WTC11 (cell line): ENCODE measurements around the gene MT1B. TPM values are rescaled to one million over a fixed set of nuclear protein-coding genes. Genes with fewer than 3 reads are reported as not detected.
A peak's percentile ranks its signal among the peaks of the same experiment; 100 is the strongest.

Source experiments
- ATAC-seq: fragments of 200-7000 bp; cut with Tn5 transposase; 2 replicates; pipeline ENCODE4 v1.10.0; 2021; ENCODE audit warnings: mild to moderate bottlenecking, moderate library complexity
- CTCF ChIA-PET: fragments of 300-600 bp; sonication (Branson Sonifier 250); formaldehyde crosslinking; loops from one replicate; lab custom pipeline; 2021; ENCODE audit warnings: antibody characterized with exemption; lab: Charles Lee
- POLR2A ChIA-PET: fragments of 350-600 bp; sonication (Branson Sonifier 250); formaldehyde crosslinking; loops from one replicate; lab custom pipeline; 2021; ENCODE audit warnings: antibody characterized with exemption; lab: Charles Lee
- DNase-seq: peaks from one replicate; pipeline ENCODE4 v3.0.0; 2021; ENCODE audit warnings: low spot score
- H3K27ac Mint-ChIP-seq: 2 replicates; pipeline ENCODE4 v1.8.0; 2021; ENCODE audit warnings: mixed read lengths
- H3K27me3 Mint-ChIP-seq: 2 replicates; pipeline ENCODE4 v1.8.0; 2021; ENCODE audit warnings: low read depth, mild to moderate bottlenecking, moderate library complexity, mixed read lengths
- H3K36me3 Mint-ChIP-seq: 2 replicates; pipeline ENCODE4 v1.8.0; 2021; ENCODE audit warnings: mixed read lengths
- H3K4me1 Mint-ChIP-seq: 2 replicates; pipeline ENCODE4 v1.8.0; 2022; ENCODE audit warnings: mixed read lengths
- H3K4me3 Mint-ChIP-seq: 2 replicates; pipeline ENCODE4 v1.8.0; 2021; ENCODE audit warnings: mild to moderate bottlenecking, moderate library complexity, mixed read lengths
- H3K9me3 Mint-ChIP-seq: 2 replicates; pipeline ENCODE4 v1.8.0; 2021; ENCODE audit warnings: mixed read lengths
- ATF1 ChIP-seq: sonication (generic); formaldehyde crosslinking; IDR thresholded peaks from 2 replicates; pipeline ENCODE4 v1.8.1; 2023; ENCODE audit warnings: mild to moderate bottlenecking, moderate library complexity, missing genetic modification reagents
- FOXJ3 ChIP-seq: sonication (generic); formaldehyde crosslinking; IDR thresholded peaks from 2 replicates; pipeline ENCODE4 v1.9.0; 2021; ENCODE audit warnings: missing genetic modification reagents, mild to moderate bottlenecking, borderline replicate concordance
- GABPB1 ChIP-seq: sonication (generic); formaldehyde crosslinking; IDR thresholded peaks from 2 replicates; pipeline ENCODE4 v1.8.1; 2023; ENCODE audit warnings: mild to moderate bottlenecking, missing genetic modification reagents
- HMGA2 ChIP-seq: fragments of 250-450 bp; sonication (Bioruptor Pico); IDR thresholded peaks from 2 replicates; pipeline ENCODE4 v1.4.0; 2021; ENCODE audit warnings: mild to moderate bottlenecking, moderate library complexity
- JUN ChIP-seq: sonication (generic); formaldehyde crosslinking; IDR thresholded peaks from 2 replicates; pipeline ENCODE4 v1.8.0; 2023; ENCODE audit warnings: mild to moderate bottlenecking, missing genetic modification reagents
- KAT7 ChIP-seq: sonication (generic); formaldehyde crosslinking; IDR thresholded peaks from 2 replicates; pipeline ENCODE4 v1.8.1; 2023; ENCODE audit warnings: missing genetic modification reagents, mild to moderate bottlenecking, borderline replicate concordance
- NFATC4 ChIP-seq: fragments of 250-450 bp; sonication (Bioruptor Pico); IDR thresholded peaks from 2 replicates; pipeline ENCODE4 v1.9.0; 2021; ENCODE audit warnings: mild to moderate bottlenecking
- OVOL2 ChIP-seq: fragments of 250-450 bp; sonication (Bioruptor Pico); IDR thresholded peaks from 2 replicates; pipeline ENCODE4 v1.9.0; 2021; ENCODE audit warnings: mild to moderate bottlenecking, borderline replicate concordance
- TCF7 ChIP-seq: sonication (generic); formaldehyde crosslinking; IDR thresholded peaks from 2 replicates; pipeline ENCODE4 v1.8.0; 2022; ENCODE audit warnings: mild to moderate bottlenecking, low read depth, missing genetic modification reagents, moderate library complexity
- ZBTB21 ChIP-seq: sonication (generic); formaldehyde crosslinking; IDR thresholded peaks from 2 replicates; pipeline ENCODE4 v1.8.1; 2023; ENCODE audit warnings: mild to moderate bottlenecking, missing genetic modification reagents, borderline replicate concordance
- ZNF396 ChIP-seq: fragments of 250-450 bp; sonication (Bioruptor Pico); IDR thresholded peaks from 2 replicates; pipeline ENCODE4 v1.8.0; 2021; ENCODE audit warnings: mild to moderate bottlenecking, moderate library complexity, borderline replicate concordance
- ZNF416 ChIP-seq: fragments of 250-450 bp; sonication (Bioruptor Pico); IDR thresholded peaks from 2 replicates; pipeline ENCODE4 v1.9.0; 2021; ENCODE audit warnings: mild to moderate bottlenecking, inconsistent platforms
- ZNF671 ChIP-seq: fragments of 250-450 bp; sonication (Bioruptor Pico); IDR thresholded peaks from 2 replicates; pipeline ENCODE4 v1.8.0; 2021; ENCODE audit warnings: mild to moderate bottlenecking
- total RNA-seq: library from RNA; stranded (reverse); gene quantifications from 3 replicates; pipeline ENCODE4 v1.2.3, GENCODE V29; 2021
- TF ChIP-seq, protein P1 (sequence below): sonication (generic); formaldehyde crosslinking; IDR thresholded peaks from 2 replicates; pipeline ENCODE4 v1.8.1; 2022; ENCODE audit warnings: missing genetic modification reagents, borderline replicate concordance
- TF ChIP-seq, protein P2 (sequence below): sonication (generic); formaldehyde crosslinking; IDR thresholded peaks from 2 replicates; pipeline ENCODE4 v1.8.1; 2023; ENCODE audit warnings: mild to moderate bottlenecking, missing genetic modification reagents
- TF ChIP-seq, protein P3 (sequence below): sonication (generic); formaldehyde crosslinking; IDR thresholded peaks from 2 replicates; pipeline ENCODE4 v1.8.0; 2022; ENCODE audit warnings: mild to moderate bottlenecking, missing genetic modification reagents
- TF ChIP-seq, protein P4 (sequence below): fragments of 250-450 bp; sonication (Bioruptor Pico); IDR thresholded peaks from 2 replicates; pipeline ENCODE4 v1.8.0; 2021; ENCODE audit warnings: mild to moderate bottlenecking
- TF ChIP-seq, protein P5 (sequence below): sonication (generic); formaldehyde crosslinking; IDR thresholded peaks from 2 replicates; pipeline ENCODE4 v1.8.1; 2022; ENCODE audit warnings: low read depth, missing genetic modification reagents, borderline replicate concordance
- TF ChIP-seq, protein P6 (sequence below): sonication (generic); formaldehyde crosslinking; IDR thresholded peaks from 2 replicates; pipeline ENCODE4 v1.8.0; 2022; ENCODE audit warnings: mild to moderate bottlenecking, missing genetic modification reagents
- TF ChIP-seq, protein P7 (sequence below): fragments of 250-450 bp; sonication (Bioruptor Pico); IDR thresholded peaks from 2 replicates; pipeline ENCODE4 v1.9.0; 2021; ENCODE audit warnings: mild to moderate bottlenecking
- TF ChIP-seq, protein P8 (sequence below): sonication (generic); formaldehyde crosslinking; IDR thresholded peaks from 2 replicates; pipeline ENCODE4 v1.8.0; 2023; ENCODE audit warnings: missing genetic modification reagents

The MT1B gene
- total RNA-seq, 1 experiment from 2014 or later, result not detected

DNA sequence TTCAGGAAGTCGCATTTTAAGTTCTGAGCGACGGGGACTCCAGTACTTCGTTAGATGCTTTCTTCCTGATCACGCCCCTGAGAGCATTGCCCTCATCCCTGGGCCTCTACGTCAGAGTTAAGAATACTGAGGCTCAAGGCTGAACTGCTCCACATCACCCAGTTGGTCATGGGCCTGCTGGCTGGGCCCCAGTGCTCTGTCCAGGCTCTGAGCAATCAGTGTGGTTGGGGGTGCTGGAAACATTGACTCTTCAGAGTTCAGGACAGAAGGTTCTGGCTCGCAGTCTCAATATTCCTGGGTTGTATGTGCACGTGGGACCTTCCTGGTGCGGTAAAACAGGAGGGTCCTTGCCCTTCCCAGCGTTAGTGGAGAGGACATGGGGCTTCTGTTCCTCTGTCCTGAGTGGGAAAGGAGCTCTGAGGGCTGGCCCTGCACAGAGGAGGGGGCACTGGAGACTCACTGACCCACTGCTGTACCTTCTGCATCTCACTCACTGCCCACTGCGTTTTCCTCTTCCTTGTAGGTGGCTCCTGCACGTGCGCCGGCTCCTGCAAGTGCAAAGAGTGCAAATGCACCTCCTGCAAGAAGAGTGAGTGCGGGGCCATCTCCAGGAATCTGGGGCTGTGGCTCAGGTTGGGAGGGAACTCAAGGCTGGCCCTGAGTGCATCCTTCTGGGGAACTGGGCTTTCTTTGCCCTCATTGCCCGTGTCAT, 25.6 kb upstream of the MT1B start:
- TF ChIP-seq, protein P1, sequence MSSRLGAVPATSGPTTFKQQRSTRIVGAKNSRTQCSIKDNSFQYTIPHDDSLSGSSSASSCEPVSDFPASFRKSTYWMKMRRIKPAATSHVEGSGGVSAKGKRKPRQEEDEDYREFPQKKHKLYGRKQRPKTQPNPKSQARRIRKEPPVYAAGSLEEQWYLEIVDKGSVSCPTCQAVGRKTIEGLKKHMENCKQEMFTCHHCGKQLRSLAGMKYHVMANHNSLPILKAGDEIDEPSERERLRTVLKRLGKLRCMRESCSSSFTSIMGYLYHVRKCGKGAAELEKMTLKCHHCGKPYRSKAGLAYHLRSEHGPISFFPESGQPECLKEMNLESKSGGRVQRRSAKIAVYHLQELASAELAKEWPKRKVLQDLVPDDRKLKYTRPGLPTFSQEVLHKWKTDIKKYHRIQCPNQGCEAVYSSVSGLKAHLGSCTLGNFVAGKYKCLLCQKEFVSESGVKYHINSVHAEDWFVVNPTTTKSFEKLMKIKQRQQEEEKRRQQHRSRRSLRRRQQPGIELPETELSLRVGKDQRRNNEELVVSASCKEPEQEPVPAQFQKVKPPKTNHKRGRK (CRISPR knock-in tag), result no peak
- TF ChIP-seq NFATC4 (CRISPR knock-in tag) (no peak), ZNF671 (CRISPR knock-in tag) (no peak), ZBTB21 (no peak), TCF7 (CRISPR knock-in tag) (no peak)
- TF ChIP-seq, protein P2, sequence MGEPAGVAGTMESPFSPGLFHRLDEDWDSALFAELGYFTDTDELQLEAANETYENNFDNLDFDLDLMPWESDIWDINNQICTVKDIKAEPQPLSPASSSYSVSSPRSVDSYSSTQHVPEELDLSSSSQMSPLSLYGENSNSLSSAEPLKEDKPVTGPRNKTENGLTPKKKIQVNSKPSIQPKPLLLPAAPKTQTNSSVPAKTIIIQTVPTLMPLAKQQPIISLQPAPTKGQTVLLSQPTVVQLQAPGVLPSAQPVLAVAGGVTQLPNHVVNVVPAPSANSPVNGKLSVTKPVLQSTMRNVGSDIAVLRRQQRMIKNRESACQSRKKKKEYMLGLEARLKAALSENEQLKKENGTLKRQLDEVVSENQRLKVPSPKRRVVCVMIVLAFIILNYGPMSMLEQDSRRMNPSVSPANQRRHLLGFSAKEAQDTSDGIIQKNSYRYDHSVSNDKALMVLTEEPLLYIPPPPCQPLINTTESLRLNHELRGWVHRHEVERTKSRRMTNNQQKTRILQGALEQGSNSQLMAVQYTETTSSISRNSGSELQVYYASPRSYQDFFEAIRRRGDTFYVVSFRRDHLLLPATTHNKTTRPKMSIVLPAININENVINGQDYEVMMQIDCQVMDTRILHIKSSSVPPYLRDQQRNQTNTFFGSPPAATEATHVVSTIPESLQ (CRISPR knock-in tag), result no peak
- peak overlapping the region; percentile 74 for H3K4me3 Mint-ChIP-seq
- H3K27me3 Mint-ChIP-seq, result peaks cover 98% of the 10 kb centered on the region
- ChIA-PET CTCF (interaction anchor here (0.9 to 2.4 kb wide), 7 partner anchors 8 to 76 kb away, joined by 3 to 8 read pairs (median 6); no protein-coding TSS in a partner anchor), POLR2A (interaction anchor here (0.7 to 4.9 kb wide), 17 partner anchors 8 to 78 kb away, joined by 3 to 68 read pairs (median 6); partner anchors contain the start of genes MT1A, MT1F, MT1G and MT1H)
- peaks cover 2% of the 10 kb centered on the region; the same call in 1 of the 2 replicates for H3K36me3 Mint-ChIP-seq
- DNase-seq (no peak), ATAC-seq (peak; percentile 15)
- peaks cover 8% of the 10 kb centered on the region; the same call in 1 of the 2 replicates for H3K9me3 Mint-ChIP-seq
- H3K27ac Mint-ChIP-seq, result no peak overlapping the region
- H3K4me1 Mint-ChIP-seq, result peaks cover 43% of the 10 kb centered on the region

DNA sequence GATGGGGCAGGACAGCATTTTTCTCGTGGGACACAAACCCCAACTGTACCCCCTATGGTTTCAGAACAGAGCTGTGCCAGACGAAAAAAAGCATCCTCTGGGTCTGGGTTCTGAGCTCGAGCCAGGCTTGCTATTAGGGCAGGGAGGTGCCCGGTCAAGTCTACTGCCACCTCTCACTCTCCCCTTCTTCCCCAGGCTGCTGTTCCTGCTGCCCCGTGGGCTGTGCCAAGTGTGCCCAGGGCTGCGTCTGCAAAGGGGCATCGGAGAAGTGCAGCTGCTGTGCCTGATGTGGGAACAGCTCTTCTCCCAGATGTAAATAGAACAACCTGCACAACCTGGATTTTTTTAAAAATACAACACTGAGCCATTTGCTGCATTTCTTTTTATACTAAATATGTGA, 25.0 kb upstream of the MT1B start:
- Mint-ChIP-seq H3K27ac (no peak overlapping the region), H3K27me3 (peaks cover 98% of the 10 kb centered on the region), H3K4me1 (peaks cover 38% of the 10 kb centered on the region)
- ATAC-seq, result no peak
- TF ChIP-seq, protein P2 (CRISPR knock-in tag), result no peak
- TF ChIP-seq, protein P3, sequence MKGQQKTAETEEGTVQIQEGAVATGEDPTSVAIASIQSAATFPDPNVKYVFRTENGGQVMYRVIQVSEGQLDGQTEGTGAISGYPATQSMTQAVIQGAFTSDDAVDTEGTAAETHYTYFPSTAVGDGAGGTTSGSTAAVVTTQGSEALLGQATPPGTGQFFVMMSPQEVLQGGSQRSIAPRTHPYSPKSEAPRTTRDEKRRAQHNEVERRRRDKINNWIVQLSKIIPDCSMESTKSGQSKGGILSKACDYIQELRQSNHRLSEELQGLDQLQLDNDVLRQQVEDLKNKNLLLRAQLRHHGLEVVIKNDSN, result no peak
- TF ChIP-seq, protein P4, sequence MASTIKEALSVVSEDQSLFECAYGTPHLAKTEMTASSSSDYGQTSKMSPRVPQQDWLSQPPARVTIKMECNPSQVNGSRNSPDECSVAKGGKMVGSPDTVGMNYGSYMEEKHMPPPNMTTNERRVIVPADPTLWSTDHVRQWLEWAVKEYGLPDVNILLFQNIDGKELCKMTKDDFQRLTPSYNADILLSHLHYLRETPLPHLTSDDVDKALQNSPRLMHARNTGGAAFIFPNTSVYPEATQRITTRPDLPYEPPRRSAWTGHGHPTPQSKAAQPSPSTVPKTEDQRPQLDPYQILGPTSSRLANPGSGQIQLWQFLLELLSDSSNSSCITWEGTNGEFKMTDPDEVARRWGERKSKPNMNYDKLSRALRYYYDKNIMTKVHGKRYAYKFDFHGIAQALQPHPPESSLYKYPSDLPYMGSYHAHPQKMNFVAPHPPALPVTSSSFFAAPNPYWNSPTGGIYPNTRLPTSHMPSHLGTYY, result no peak
- no peak for TF ChIP-seq JUN (CRISPR knock-in tag)
- no peak for TF ChIP-seq ZNF416 (CRISPR knock-in tag)
- no peak for TF ChIP-seq KAT7 (CRISPR knock-in tag)
- TF ChIP-seq, protein P5, sequence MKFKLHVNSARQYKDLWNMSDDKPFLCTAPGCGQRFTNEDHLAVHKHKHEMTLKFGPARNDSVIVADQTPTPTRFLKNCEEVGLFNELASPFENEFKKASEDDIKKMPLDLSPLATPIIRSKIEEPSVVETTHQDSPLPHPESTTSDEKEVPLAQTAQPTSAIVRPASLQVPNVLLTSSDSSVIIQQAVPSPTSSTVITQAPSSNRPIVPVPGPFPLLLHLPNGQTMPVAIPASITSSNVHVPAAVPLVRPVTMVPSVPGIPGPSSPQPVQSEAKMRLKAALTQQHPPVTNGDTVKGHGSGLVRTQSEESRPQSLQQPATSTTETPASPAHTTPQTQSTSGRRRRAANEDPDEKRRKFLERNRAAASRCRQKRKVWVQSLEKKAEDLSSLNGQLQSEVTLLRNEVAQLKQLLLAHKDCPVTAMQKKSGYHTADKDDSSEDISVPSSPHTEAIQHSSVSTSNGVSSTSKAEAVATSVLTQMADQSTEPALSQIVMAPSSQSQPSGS (CRISPR knock-in tag), result no peak
- TF ChIP-seq GABPB1 (CRISPR knock-in tag), result no peak
- TF ChIP-seq OVOL2 (CRISPR knock-in tag), result no peak
- TF ChIP-seq, protein P6, sequence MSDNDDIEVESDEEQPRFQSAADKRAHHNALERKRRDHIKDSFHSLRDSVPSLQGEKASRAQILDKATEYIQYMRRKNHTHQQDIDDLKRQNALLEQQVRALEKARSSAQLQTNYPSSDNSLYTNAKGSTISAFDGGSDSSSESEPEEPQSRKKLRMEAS, result no peak
- no peak for TF ChIP-seq FOXJ3 (CRISPR knock-in tag)
- TF ChIP-seq, protein P7, sequence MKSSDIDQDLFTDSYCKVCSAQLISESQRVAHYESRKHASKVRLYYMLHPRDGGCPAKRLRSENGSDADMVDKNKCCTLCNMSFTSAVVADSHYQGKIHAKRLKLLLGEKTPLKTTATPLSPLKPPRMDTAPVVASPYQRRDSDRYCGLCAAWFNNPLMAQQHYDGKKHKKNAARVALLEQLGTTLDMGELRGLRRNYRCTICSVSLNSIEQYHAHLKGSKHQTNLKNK (CRISPR knock-in tag), result no peak
- TF ChIP-seq ATF1, result no peak
- TF ChIP-seq, protein P8, sequence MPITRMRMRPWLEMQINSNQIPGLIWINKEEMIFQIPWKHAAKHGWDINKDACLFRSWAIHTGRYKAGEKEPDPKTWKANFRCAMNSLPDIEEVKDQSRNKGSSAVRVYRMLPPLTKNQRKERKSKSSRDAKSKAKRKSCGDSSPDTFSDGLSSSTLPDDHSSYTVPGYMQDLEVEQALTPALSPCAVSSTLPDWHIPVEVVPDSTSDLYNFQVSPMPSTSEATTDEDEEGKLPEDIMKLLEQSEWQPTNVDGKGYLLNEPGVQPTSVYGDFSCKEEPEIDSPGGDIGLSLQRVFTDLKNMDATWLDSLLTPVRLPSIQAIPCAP (CRISPR knock-in tag), result no peak
- no peak for TF ChIP-seq ZNF396 (CRISPR knock-in tag)
- no peak for TF ChIP-seq HMGA2
- TF ChIP-seq, all 79 proteins: peak for 0
- no peak for DNase-seq
- CTCF ChIA-PET, result interaction anchor here (1.2 to 1.8 kb wide), 3 partner anchors 9 to 47 kb away, joined by 3 to 5 read pairs (median 4); no protein-coding TSS in a partner anchor
- peak overlapping the region; percentile 74; the same call in 1 of the 2 replicates for H3K4me3 Mint-ChIP-seq
- peaks cover 8% of the 10 kb centered on the region; the same call in 1 of the 2 replicates for H3K9me3 Mint-ChIP-seq
- H3K36me3 Mint-ChIP-seq, result peaks cover 2% of the 10 kb centered on the region; the same call in 1 of the 2 replicates
- POLR2A ChIA-PET, result interaction anchor here (1.2 to 4.9 kb wide), 7 partner anchors 10 to 56 kb away, joined by 4 to 68 read pairs (median 24); partner anchors contain the start of genes MT1F, MT1G, MT1H and MT1X
